Gastroesophageal sphincter (tissue), 4 donors: ENCODE data around the gene CSAD. TPM values are rescaled to one million over a fixed set of nuclear protein-coding genes. Genes with fewer than 3 reads are reported as not detected.
A peak's percentile ranks its signal among the peaks of the same experiment; 100 is the strongest.

ENCODE experiments used
- ATAC-seq: fragments of 150-250 bp; one replicate; pipeline ENCODE4 v1.9.1; 2016; ENCODE audit warnings: mild to moderate bottlenecking, moderate library complexity
- H3K27ac ChIP-seq, 4 donors: fragments of 200-600 bp; sonication (generic) in 3 of 4; 1 replicate in 3 of 4; 2 replicates in 1 of 4; pipeline ENCODE4 v1.5.1; 2016 to 2019
- H3K27me3 ChIP-seq: fragments of 200-600 bp; sonication (generic); one replicate; pipeline ENCODE4 v1.5.1; 2019
- H3K36me3 ChIP-seq, 2 donors: fragments of 200-600 bp; sonication (generic); one replicate each; pipeline ENCODE4 v1.5.1; 2019; ENCODE audit warnings: control low read depth in 1 of 2
- H3K4me1 ChIP-seq, 3 donors: fragments of 200-600 bp; sonication (generic); 1 replicate in 2 of 3; 2 replicates in 1 of 3; pipeline ENCODE4 v1.5.1; 2016 to 2019; ENCODE audit warnings: control low read depth in 2 of 3
- H3K4me3 ChIP-seq, 2 donors: fragments of 200-600 bp; sonication (generic); one replicate each; pipeline ENCODE4 v1.5.1; 2019; ENCODE audit warnings: mild to moderate bottlenecking in 1 of 2, moderate library complexity in 1 of 2
- H3K9me3 ChIP-seq, 3 donors: fragments of 200-600 bp; sonication (generic); one replicate each; pipeline ENCODE4 v1.5.1; 2017 to 2019; ENCODE audit warnings: control low read depth in 2 of 3
- CTCF ChIP-seq, 4 experiments: fragments of 200-600 bp in 2 of 4; fragments of 450-650 bp in 2 of 4; sonication (generic) in 1 of 4; IDR thresholded peaks; one replicate each; pipeline ENCODE4 v1.5.1; 2017 to 2019; ENCODE audit warnings: antibody characterized with exemption in 4 of 4, mild to moderate bottlenecking in 2 of 4, moderate library complexity in 2 of 4
- EP300 ChIP-seq: sonication (generic); formaldehyde crosslinking; IDR thresholded peaks from one replicate; pipeline ENCODE4 v1.6.1; 2017; ENCODE audit warnings: antibody characterized with exemption, mild to moderate bottlenecking
- POLR2A ChIP-seq, 2 donors: fragments of 450-650 bp; IDR thresholded peaks; one replicate each; pipeline ENCODE4 v1.6.1; 2017; ENCODE audit warnings: antibody characterized with exemption in 2 of 2, mild to moderate bottlenecking in 2 of 2, moderate library complexity in 1 of 2
- POLR2AphosphoS5 ChIP-seq: sonication (generic); formaldehyde crosslinking; IDR thresholded peaks from one replicate; pipeline ENCODE4 v1.6.1; 2017; ENCODE audit warnings: antibody characterized with exemption
- WGBS, 2 donors: methylation state at CpG; one replicate each; pipeline ENCODE4 v1.1.5; 2018; ENCODE audit warnings: low coverage in 1 of 2; 5-methylcytosine and 5-hydroxymethylcytosine counted together
- total RNA-seq, 4 donors: library from RNA; depleted of rRNA; stranded (reverse); fragments of >200 nt; gene quantifications; one replicate each; pipeline ENCODE4 v1.1.0, GENCODE V29; 2016

Gene CSAD
- total RNA-seq, 4 donors from 2014 or later: 11.3 to 47.5 (median 24.1) TPM

GRCh38 chr12:53120685-53121525 lies 59.8 kb downstream of the CSAD start:
- H3K27ac ChIP-seq: no peak overlapping the region
- peaks cover 0 to 10% (median 3%) of the 10 kb centered on the region in 3 donors for H3K4me1 ChIP-seq
- no peak for TF ChIP-seq POLR2AphosphoS5
- TF ChIP-seq CTCF (IDR thresholded peaks at IDR 0.05): no peak
- no peak for TF ChIP-seq POLR2A (IDR thresholded peaks at IDR 0.05)
- TF ChIP-seq EP300: no peak
- no peak overlapping the region for H3K4me3 ChIP-seq
- H3K27me3 ChIP-seq: no peaks in the 10 kb centered on the region
- H3K36me3 ChIP-seq: no peaks in the 10 kb centered on the region
- 78 to 81% methylated on average over 7 to 11 of the region's 12 CpGs for WGBS, 2 donors
- no peak for ATAC-seq
- no peaks in the 10 kb centered on the region for H3K9me3 ChIP-seq

- Histone ChIP-seq H3K27ac (no peak overlapping the region), H3K36me3 (no peaks in the 10 kb centered on the region), H3K9me3 (no peaks in the 10 kb centered on the region), H3K27me3 (no peaks in the 10 kb centered on the region), H3K4me1 (peaks cover 0 to 17% (median 3%) of the 10 kb centered on the region in 3 donors), H3K4me3 (no peak overlapping the region)
- no peak for ATAC-seq
- 90% methylated on average over 2 to 6 of the region's 8 CpGs for WGBS, 2 donors
- no peak for TF ChIP-seq POLR2AphosphoS5
- TF ChIP-seq POLR2A (IDR thresholded peaks at IDR 0.05): no peak
- TF ChIP-seq EP300: no peak
- no peak for TF ChIP-seq CTCF (IDR thresholded peaks at IDR 0.05)
These were observed 61.9 kb downstream of the CSAD start for GRCh38 chr12:53118751-53119300.

GRCh38 chr12:53115891-53116648 lies 64.7 kb downstream of the CSAD start:
- TF ChIP-seq POLR2A (IDR thresholded peaks at IDR 0.05) (no peak), CTCF (IDR thresholded peaks at IDR 0.05) (no peak), POLR2AphosphoS5 (no peak), EP300 (no peak)
- H3K4me1 ChIP-seq: peaks cover 0 to 17% (median 3%) of the 10 kb centered on the region in 3 donors
- H3K27me3 ChIP-seq: no peaks in the 10 kb centered on the region
- 74 to 96% methylated on average over 3 to 5 of the region's 8 CpGs for WGBS, 2 donors
- H3K4me3 ChIP-seq: no peak overlapping the region
- peak overlapping the region in 2 of 4 donors; percentile 35 to 74 for H3K27ac ChIP-seq
- peak; percentile 53 for ATAC-seq
- no peaks in the 10 kb centered on the region for H3K9me3 ChIP-seq
- H3K36me3 ChIP-seq: no peaks in the 10 kb centered on the region

GRCh38 chr12:53115112-53115890 lies 65.4 kb downstream of the CSAD start:
- H3K27ac ChIP-seq: peak overlapping the region in 2 of 4 donors; percentile 35 to 74
- H3K4me1 ChIP-seq: peaks cover 0 to 17% (median 3%) of the 10 kb centered on the region in 3 donors
- peak; percentile 6 for ATAC-seq
- no peak overlapping the region for H3K4me3 ChIP-seq
- no peaks in the 10 kb centered on the region for H3K27me3 ChIP-seq
- 84 to 90% methylated on average over 2 to 7 of the region's 33 CpGs for WGBS, 2 donors
- no peaks in the 10 kb centered on the region for H3K9me3 ChIP-seq
- H3K36me3 ChIP-seq: no peaks in the 10 kb centered on the region
- TF ChIP-seq POLR2AphosphoS5: no peak
- no peak for TF ChIP-seq EP300
- TF ChIP-seq CTCF (IDR thresholded peaks at IDR 0.05): no peak
- TF ChIP-seq POLR2A (IDR thresholded peaks at IDR 0.05): no peak
